HUES64 (cell line): ENCODE data around the gene SPRY2.
A peak's percentile ranks its signal among the peaks of the same experiment; 100 is the strongest.

Source experiments
- H3K27ac ChIP-seq: 2 replicates; pipeline ENCODE4 v1.7.0; 2013; ENCODE audit warnings: low read depth, low read length, inconsistent platforms
- H3K27me3 ChIP-seq: 2 replicates; pipeline ENCODE4 v1.6.1; 2013; ENCODE audit warnings: mild to moderate bottlenecking, low read length; ENCODE audit not compliant: insufficient read depth
- H3K36me3 ChIP-seq: 2 replicates; pipeline ENCODE4 v1.6.1; 2013; ENCODE audit warnings: mild to moderate bottlenecking, low read length; ENCODE audit not compliant: insufficient read depth
- H3K4me1 ChIP-seq: 2 replicates; pipeline ENCODE4 v1.6.1; 2013; ENCODE audit warnings: mild to moderate bottlenecking, low read length, moderate library complexity; ENCODE audit not compliant: insufficient read depth
- H3K4me3 ChIP-seq: 2 replicates; pipeline ENCODE4 v1.5.1; 2013; ENCODE audit warnings: mild to moderate bottlenecking, low read length, moderate library complexity
- H3K9ac ChIP-seq: 2 replicates; pipeline ENCODE4 v1.6.1; 2013; ENCODE audit warnings: mild to moderate bottlenecking, low read depth, low read length
- H3K9me3 ChIP-seq: 2 replicates; pipeline ENCODE4 v1.6.1; 2013; ENCODE audit warnings: low read depth, low read length; ENCODE audit not compliant: insufficient read depth
- WGBS: fragments of 150-250, 120-280 bp; methylation state at CpG from one replicate; pipeline ENCODE4 v1.1.7; 2013; ENCODE audit warnings: missing lambda C conversion rate; 5-methylcytosine and 5-hydroxymethylcytosine counted together

SPRY2 gene

DNA sequence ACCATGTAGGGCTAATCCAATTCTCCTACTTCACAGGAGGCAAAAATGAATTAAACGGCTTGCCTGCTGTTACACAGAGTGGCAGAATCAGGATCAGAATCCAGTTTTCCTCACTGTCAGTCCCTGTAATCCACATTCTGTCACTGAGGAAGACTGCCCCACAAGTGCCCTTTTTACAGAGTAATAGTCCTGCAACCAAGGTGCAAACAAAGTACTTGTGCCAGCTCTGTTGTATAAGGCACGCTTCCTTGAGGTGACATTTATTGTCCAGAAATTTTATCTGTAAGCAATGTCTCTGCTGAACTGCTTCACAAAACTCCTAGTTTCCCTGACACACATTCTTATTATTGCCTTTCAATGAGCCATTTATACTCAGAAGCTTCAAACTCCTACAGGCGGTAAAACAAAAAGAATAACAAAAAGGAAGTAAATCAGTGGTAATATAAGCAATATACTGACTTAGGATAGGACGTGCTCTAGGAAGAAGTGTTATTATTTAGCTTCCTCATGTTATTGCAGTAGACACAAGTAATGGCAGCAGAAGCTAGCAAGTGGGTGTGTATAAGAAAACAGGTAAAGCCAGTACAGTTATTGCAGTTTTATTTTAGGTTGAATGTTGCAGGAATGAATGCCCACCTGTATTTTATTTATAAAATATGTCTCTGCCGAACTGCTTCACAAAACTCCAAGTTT is 28.8 kb downstream of the SPRY2 start:
- H3K9ac ChIP-seq: no peak overlapping the region
- H3K27ac ChIP-seq: no peak overlapping the region
- 0 out of 2 replicates have a peak, but pooled peaks cover 7% of the 10 kb centered on the region for H3K4me1 ChIP-seq
- H3K4me3 ChIP-seq: no peak overlapping the region
- no peaks in the 10 kb centered on the region for H3K36me3 ChIP-seq
- no peaks in the 10 kb centered on the region for H3K9me3 ChIP-seq
- 92% methylated on average over 5 of the region's 5 CpGs for WGBS
- H3K27me3 ChIP-seq: no peaks in the 10 kb centered on the region

DNA sequence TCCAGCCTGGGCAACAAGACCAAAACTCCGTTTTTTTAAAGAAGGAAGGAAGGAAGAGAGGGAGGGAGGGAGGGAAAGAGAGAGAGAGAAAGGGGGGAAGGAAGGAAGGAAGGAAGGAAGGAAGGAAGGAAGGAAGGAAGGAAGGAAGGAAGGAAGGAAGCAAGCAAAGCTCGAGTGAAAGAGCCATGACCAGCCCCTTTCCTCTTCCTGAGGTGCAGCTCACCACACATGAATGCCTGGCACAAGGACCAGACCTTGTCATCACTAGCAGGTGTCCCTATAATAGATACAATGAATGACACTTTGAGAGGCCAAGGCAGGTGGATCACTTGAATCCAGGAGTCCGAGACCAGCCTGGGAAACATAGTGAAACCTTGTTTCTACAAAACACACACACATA is 31.0 kb downstream of the SPRY2 start:
- WGBS: 87% methylated on average over 3 of the region's 3 CpGs
- no peaks in the 10 kb centered on the region for H3K9me3 ChIP-seq
- H3K9ac ChIP-seq: no peak overlapping the region
- H3K36me3 ChIP-seq: no peaks in the 10 kb centered on the region
- H3K27ac ChIP-seq: no peak overlapping the region
- H3K4me1 ChIP-seq: peaks cover 15% of the 10 kb centered on the region; the same call in 1 of the 2 replicates
- H3K4me3 ChIP-seq: no peak overlapping the region
- no peaks in the 10 kb centered on the region for H3K27me3 ChIP-seq

DNA sequence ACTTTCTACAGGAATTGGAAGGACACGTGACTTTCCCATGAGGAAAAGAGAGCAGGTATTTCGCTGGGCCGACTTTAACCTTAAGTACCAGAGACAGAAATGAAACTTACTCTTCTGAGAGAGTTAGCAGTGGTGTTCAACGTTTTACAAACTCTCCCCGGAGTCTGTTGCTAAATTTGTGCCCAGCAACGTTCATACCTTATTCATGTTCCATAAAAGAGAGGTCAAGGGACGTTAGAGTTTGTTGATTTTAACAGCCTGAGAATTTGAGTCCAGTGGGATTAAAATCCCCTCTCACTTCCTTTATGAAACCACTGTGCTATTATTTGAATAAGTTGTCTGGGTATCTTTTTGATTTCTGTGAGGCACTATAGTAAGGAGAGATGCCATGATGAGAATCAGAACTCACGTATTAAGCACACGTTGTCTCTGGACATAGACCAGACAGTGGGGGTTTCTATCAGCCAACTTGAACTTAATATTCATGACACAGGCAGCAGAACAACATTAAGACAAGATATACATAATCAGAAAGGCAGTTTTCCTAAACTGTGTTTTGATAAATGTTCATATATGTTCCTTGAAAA is 33.4 kb downstream of the SPRY2 start:
- no peak overlapping the region for H3K9ac ChIP-seq
- H3K36me3 ChIP-seq: no peaks in the 10 kb centered on the region
- peaks cover 15% of the 10 kb centered on the region; the same call in 1 of the 2 replicates for H3K4me1 ChIP-seq
- H3K27me3 ChIP-seq: no peaks in the 10 kb centered on the region
- WGBS: 90% methylated on average over 8 of the region's 9 CpGs
- peaks cover 4% of the 10 kb centered on the region; the same call in 1 of the 2 replicates for H3K9me3 ChIP-seq
- H3K4me3 ChIP-seq: no peak overlapping the region
- H3K27ac ChIP-seq: no peak overlapping the region

DNA sequence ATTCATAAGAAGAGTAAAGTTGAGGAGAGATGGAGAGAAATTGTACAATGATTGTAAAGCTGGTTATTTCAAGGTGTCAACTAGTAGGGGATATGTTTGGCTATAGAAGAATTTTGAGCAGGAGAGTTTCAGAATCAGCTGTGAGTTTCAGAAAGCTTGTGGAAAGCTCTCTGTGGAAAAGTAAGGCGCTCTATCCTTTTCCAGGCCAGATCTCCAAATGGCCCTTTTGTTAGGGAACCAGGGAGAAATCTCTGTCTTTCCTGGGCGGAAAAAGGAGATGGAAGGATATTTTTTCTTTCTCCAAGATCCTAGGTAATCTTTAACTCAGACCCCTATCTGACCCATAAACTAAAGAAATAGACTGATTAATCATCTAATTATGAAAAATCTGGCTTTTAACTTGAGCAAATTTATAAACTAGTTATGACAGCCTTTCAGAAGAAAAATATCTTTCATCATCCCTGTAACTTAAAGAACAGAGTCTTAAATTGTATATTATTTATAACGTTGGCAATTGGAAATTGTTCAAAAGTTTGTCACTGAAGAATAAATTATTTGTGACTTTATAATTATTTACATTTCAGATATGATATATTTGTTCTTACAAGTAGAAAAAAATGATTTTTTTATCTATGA is 34.5 kb downstream of the SPRY2 start:
- no peak overlapping the region; the same call in 1 of the 2 replicates for H3K27ac ChIP-seq
- 90% methylated on average over 2 of the region's 3 CpGs for WGBS
- peaks cover 4% of the 10 kb centered on the region; the same call in 1 of the 2 replicates for H3K9me3 ChIP-seq
- H3K9ac ChIP-seq: no peak overlapping the region
- H3K4me3 ChIP-seq: no peak overlapping the region
- no peaks in the 10 kb centered on the region for H3K27me3 ChIP-seq
- peaks cover 15% of the 10 kb centered on the region; the same call in 1 of the 2 replicates for H3K4me1 ChIP-seq
- no peaks in the 10 kb centered on the region for H3K36me3 ChIP-seq

DNA sequence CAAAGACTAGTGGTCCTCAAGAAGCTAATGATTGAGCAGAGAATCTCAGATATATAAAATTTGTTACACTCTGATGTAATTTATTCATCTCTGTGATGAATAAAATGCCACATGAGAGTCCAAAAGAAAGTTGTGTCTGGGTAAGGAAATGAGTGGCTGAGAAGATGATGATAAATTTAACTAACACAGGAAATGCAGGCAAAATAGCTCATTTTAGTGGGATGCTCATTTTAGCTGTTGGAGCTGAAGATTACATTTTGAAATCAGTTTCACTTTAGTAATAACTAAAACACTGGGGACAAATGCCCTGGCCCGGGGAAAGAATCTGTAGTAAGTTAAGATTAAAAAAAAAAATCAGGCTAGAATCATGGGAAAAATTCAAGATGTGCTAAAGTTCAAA is 35.2 kb downstream of the SPRY2 start:
- 80% methylated on average over 1 of the region's 1 CpG for WGBS
- peaks cover 15% of the 10 kb centered on the region; the same call in 1 of the 2 replicates for H3K4me1 ChIP-seq
- H3K9me3 ChIP-seq: peaks cover 4% of the 10 kb centered on the region; the same call in 1 of the 2 replicates
- no peak overlapping the region for H3K4me3 ChIP-seq
- no peak overlapping the region for H3K9ac ChIP-seq
- H3K27me3 ChIP-seq: no peaks in the 10 kb centered on the region
- H3K27ac ChIP-seq: no peak overlapping the region; the same call in 1 of the 2 replicates
- no peaks in the 10 kb centered on the region for H3K36me3 ChIP-seq

DNA sequence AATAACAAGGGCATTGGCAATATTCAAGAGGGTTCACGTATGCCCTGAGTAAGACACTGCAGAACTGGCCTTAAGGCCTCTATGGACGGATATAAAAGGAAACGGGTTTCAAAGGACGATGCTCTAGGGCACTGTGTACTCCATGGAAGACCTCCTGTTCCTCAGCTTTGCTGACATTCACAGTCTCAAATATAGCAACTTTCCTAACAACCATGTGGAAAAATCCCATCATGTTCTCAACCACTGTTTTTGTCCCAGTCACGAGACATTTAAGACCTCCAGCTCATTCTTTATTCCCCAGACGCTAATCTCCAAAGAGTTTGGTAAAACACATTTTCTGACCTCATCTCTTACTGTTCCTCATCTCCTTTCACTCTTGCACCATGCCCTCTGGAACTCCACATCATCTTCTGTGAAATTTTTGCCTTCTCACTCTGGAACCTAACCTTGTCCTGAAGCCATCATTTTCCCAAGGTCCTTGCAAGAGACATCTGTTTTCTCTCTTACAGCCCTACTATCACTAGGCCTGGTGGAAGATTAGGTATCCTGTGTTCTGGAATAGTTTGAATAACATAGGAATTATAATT is 37.6 kb downstream of the SPRY2 start:
- no peak overlapping the region for H3K27ac ChIP-seq
- H3K9me3 ChIP-seq: peaks cover 4% of the 10 kb centered on the region; the same call in 1 of the 2 replicates
- no peak overlapping the region for H3K9ac ChIP-seq
- 87% methylated on average over 6 of the region's 6 CpGs for WGBS
- H3K4me3 ChIP-seq: no peak overlapping the region
- H3K36me3 ChIP-seq: no peaks in the 10 kb centered on the region
- peaks cover 15% of the 10 kb centered on the region; the same call in 1 of the 2 replicates for H3K4me1 ChIP-seq
- H3K27me3 ChIP-seq: no peaks in the 10 kb centered on the region

DNA sequence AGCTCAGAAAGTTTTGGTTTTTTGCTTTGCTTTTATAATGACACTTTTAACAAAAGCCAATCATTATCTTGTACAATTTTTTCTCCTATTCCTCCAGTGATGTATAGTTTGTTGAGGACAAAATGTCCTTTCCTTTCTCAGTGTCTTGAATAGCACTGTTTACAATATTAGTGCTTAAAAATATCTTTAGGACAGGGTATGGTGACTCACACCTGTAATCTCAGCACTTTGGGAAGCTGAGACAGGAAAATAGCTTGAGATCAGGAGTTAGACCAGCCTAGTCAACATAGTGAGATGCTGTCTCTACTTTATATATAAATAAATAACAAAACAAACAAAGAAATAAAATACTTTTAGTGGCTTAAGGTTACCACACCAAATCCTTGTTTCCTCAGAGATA is 41.9 kb downstream of the SPRY2 start:
- no peak overlapping the region for H3K9ac ChIP-seq
- H3K27me3 ChIP-seq: no peaks in the 10 kb centered on the region

DNA sequence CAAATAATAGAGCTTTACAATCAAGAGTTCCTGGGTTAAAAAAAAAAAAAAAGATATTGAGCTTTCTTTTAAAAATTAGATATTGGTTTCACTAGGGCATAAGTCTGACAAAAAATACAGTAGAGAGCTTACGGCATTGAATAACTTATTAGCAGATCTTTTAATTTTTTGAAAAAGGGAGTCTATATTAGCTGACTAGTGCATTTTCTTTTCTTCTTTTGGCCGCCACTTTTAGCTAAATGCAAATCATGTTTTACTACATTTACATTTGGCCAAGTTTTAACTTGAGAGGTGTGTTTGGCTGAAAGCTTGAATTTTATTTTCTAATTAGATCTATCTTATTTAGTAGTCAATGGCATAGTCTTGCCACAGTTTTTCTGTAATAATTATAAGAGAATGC is 43.4 kb downstream of the SPRY2 start:
- Histone ChIP-seq H3K9me3 (no peaks in the 10 kb centered on the region), H3K27ac (peak overlapping the region; percentile 48), H3K27me3 (no peaks in the 10 kb centered on the region), H3K4me3 (no peak overlapping the region), H3K9ac (no peak overlapping the region; the same call in 1 of the 2 replicates), H3K36me3 (no peaks in the 10 kb centered on the region), H3K4me1 (peaks cover 23% of the 10 kb centered on the region)
- 50% methylated on average over 1 of the region's 2 CpGs for WGBS

More for the DNA sequence above, 41.9 kb downstream of the SPRY2 start:
- Histone ChIP-seq H3K4me1 (peaks cover 23% of the 10 kb centered on the region), H3K4me3 (no peak overlapping the region), H3K27ac (no peak overlapping the region), H3K9me3 (peaks cover 4% of the 10 kb centered on the region; the same call in 1 of the 2 replicates), H3K36me3 (no peaks in the 10 kb centered on the region)

DNA sequence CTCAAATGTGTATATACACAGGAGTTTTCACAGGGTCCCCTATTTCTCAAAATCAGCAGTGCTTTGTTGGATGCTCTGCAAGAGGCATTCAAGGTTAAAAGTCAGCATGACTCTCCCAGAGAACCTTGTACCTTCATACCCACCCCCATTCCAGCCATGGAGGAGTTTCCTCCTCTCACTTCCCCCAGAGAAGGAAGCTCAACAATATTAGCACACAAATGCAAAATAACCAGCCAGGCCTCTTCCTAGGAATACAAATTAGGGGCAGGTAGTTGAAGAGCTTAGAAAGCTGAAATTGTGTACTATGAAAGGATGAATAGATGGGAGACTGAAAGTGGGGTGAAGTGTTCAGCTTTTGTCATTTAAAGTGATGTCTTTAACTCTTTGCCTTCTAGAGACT is 43.8 kb downstream of the SPRY2 start:
- Histone ChIP-seq H3K27me3 (no peaks in the 10 kb centered on the region), H3K36me3 (no peaks in the 10 kb centered on the region), H3K4me1 (peaks cover 23% of the 10 kb centered on the region), H3K4me3 (peak overlapping the region; percentile 31; the same call in 1 of the 2 replicates), H3K9ac (no peak overlapping the region; the same call in 1 of the 2 replicates), H3K9me3 (no peaks in the 10 kb centered on the region), H3K27ac (peak overlapping the region; percentile 48)

DNA sequence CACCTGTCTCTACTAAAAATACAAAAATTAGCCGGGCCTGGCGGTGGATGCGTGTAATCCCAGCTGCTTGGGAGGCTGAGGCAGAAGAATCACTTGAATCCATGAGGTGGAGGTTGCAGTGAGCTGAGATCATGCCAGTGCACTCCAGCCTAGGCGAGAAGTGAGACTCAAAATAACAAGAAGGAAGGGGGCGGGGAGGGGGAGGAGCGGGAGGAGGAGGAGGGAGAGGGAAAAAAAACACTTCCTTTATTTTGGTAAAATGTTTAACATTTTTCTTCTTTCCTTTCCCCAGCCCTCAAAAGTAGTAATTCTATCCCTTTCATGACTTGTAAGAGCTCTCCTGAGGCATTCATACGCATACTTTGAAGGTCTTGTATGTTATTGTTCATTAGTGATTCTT is 44.3 kb downstream of the SPRY2 start:
- no peaks in the 10 kb centered on the region for H3K36me3 ChIP-seq
- peaks cover 23% of the 10 kb centered on the region for H3K4me1 ChIP-seq
- H3K9me3 ChIP-seq: no peaks in the 10 kb centered on the region
- H3K9ac ChIP-seq: no peak overlapping the region
- no peaks in the 10 kb centered on the region for H3K27me3 ChIP-seq
- WGBS: 20% methylated on average over 5 of the region's 7 CpGs
- peak overlapping the region; percentile 31; the same call in 1 of the 2 replicates for H3K4me3 ChIP-seq
- H3K27ac ChIP-seq: peak overlapping the region; percentile 48; the same call in 1 of the 2 replicates

DNA sequence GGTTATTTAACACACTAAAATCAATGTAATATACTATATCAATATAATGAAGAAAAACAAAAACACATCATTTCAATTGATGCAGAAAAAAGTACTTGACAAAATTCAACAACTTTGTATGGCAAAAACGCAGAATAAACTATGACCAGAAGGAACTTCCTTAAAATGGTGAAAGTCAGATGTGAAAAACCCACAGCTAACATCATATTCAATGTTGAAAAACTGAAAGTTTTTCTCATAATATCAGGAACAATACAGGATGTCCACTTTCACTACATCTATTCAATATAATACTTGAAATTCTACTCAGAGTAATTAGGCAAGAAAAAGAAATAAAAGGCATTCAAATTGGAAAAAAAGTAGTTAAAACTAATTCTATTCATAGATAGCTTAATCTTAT is 50.3 kb downstream of the SPRY2 start:
- no peak overlapping the region for H3K27ac ChIP-seq
- 100% methylated on average over 1 of the region's 1 CpG for WGBS
- H3K9me3 ChIP-seq: no peaks in the 10 kb centered on the region
- H3K4me3 ChIP-seq: no peak overlapping the region
- H3K9ac ChIP-seq: no peak overlapping the region
- H3K36me3 ChIP-seq: no peaks in the 10 kb centered on the region
- H3K4me1 ChIP-seq: peaks cover 2% of the 10 kb centered on the region
- H3K27me3 ChIP-seq: no peaks in the 10 kb centered on the region
